Sciatic nerve (tissue), 2 donors: ENCODE results near the gene RSRC1. TPM values are rescaled to one million over a fixed set of nuclear protein-coding genes. Genes with fewer than 3 reads are reported as not detected.

ENCODE experiments used
- ATAC-seq: fragments of 200-7000 bp; cut with Tn5 transposase; one replicate; pipeline ENCODE4 v1.9.1; 2020; ENCODE audit warnings: mild to moderate bottlenecking, moderate library complexity
- DNase-seq: peaks from one replicate; pipeline ENCODE4 v3.0.0-alpha.2; 2020; ENCODE audit warnings: low spot score
- intact Hi-C: fragments of 100-400 bp; cut with DNase I; formaldehyde crosslinking; loops from one replicate; pipeline ENCODE4 v1.14.2; 2022
- total RNA-seq: library from RNA; stranded (reverse); fragmentation: NEBNext Ultra II Directional; extraction: Animal tissue kit (Norgen Biotek cat#: 25700); gene quantifications from one replicate; pipeline ENCODE4 v1.2.1, GENCODE V29; 2021
- donor health status: DM: no; HTN: no; CAD: no.
- donor health status: DM: no; HTN: no; CAD: no.

The RSRC1 gene
- total RNA-seq, 1 donor from 2014 or later = 44.2 TPM

GRCh38 chr3:158419820-158420653 is 310.1 kb downstream of the RSRC1 start:
- intact Hi-C loops = no loop called here
- DNase-seq (no peak), ATAC-seq (no peak)

GRCh38 chr3:158420654-158421396 is 310.9 kb downstream of the RSRC1 start:
- DNase-seq = no peak
- intact Hi-C loops = no loop called here
- ATAC-seq = no peak

- intact Hi-C loops = loop anchor here (10.0 kb wide), 1 partner anchor 806 kb away; no protein-coding TSS in a partner anchor
- ATAC-seq = no peak
- DNase-seq = no peak
Observed at GRCh38 chr3:158430448-158430847, 320.6 kb downstream of the RSRC1 start.

GRCh38 chr3:158430968-158431367 is 321.1 kb downstream of the RSRC1 start:
- DNase-seq = no peak
- intact Hi-C loops = loop anchor here (10.0 kb wide), 1 partner anchor 806 kb away; no protein-coding TSS in a partner anchor
- no peak for ATAC-seq

GRCh38 chr3:158431829-158432228 is 321.9 kb downstream of the RSRC1 start:
- ATAC-seq (no peak), DNase-seq (no peak)
- intact Hi-C loops = loop anchor here (10.0 kb wide), 1 partner anchor 807 kb away; no protein-coding TSS in a partner anchor

GRCh38 chr3:158434412-158435038 is 324.6 kb downstream of the RSRC1 start:
- DNase-seq = peak; percentile 76
- peak; percentile 90 for ATAC-seq
- intact Hi-C loops = loop anchor here (10.0 kb wide), 1 partner anchor 810 kb away; no protein-coding TSS in a partner anchor

GRCh38 chr3:158443632-158444031 is 333.7 kb downstream of the RSRC1 start:
- intact Hi-C loops = no loop called here
- ATAC-seq (no peak), DNase-seq (no peak)

GRCh38 chr3:158447408-158447807 is 337.5 kb downstream of the RSRC1 start:
- intact Hi-C loops = no loop called here
- no peak for ATAC-seq
- DNase-seq = no peak

- intact Hi-C loops = no loop called here
- no peak for DNase-seq
Observed at GRCh38 chr3:158451405-158452055, 341.6 kb downstream of the RSRC1 start.

GRCh38 chr3:158452334-158452733 is 342.4 kb downstream of the RSRC1 start:
- intact Hi-C loops = no loop called here
- ATAC-seq (no peak), DNase-seq (no peak)

More at GRCh38 chr3:158451405-158452055, 341.6 kb downstream of the RSRC1 start:
- no peak for ATAC-seq

GRCh38 chr3:158453004-158453403 is 343.1 kb downstream of the RSRC1 start:
- no peak for ATAC-seq
- intact Hi-C loops = no loop called here
- no peak for DNase-seq

GRCh38 chr3:158453865-158454264 is 344.0 kb downstream of the RSRC1 start:
- intact Hi-C loops = no loop called here
- ATAC-seq = no peak
- no peak for DNase-seq

GRCh38 chr3:158455406-158455805 is 345.5 kb downstream of the RSRC1 start:
- ATAC-seq (no peak), DNase-seq (no peak)
- intact Hi-C loops = no loop called here

GRCh38 chr3:158456114-158456513 is 346.2 kb downstream of the RSRC1 start:
- DNase-seq = no peak
- intact Hi-C loops = no loop called here
- ATAC-seq = no peak

GRCh38 chr3:158458464-158458863 is 348.6 kb downstream of the RSRC1 start:
- intact Hi-C loops = no loop called here
- no peak for ATAC-seq
- no peak for DNase-seq

GRCh38 chr3:158460926-158461325 is 351.0 kb downstream of the RSRC1 start:
- ATAC-seq (no peak), DNase-seq (no peak)
- intact Hi-C loops = no loop called here

- DNase-seq (no peak), ATAC-seq (no peak)
- intact Hi-C loops = no loop called here
Observed at GRCh38 chr3:158463556-158463955, 353.7 kb downstream of the RSRC1 start.

GRCh38 chr3:158465074-158465473 is 355.2 kb downstream of the RSRC1 start:
- DNase-seq (no peak), ATAC-seq (no peak)
- intact Hi-C loops = no loop called here
